HEK293T (cell line): ENCODE results near the gene ADCY2.

Source experiments
- ARNT ChIP-seq: fragments of 450-650 bp; IDR thresholded peaks from 2 replicates; pipeline ENCODE4 v1.6.1; 2017; ENCODE audit warnings: mild to moderate bottlenecking
- BHLHE40 ChIP-seq: fragments of 450-650 bp; IDR thresholded peaks from 2 replicates; pipeline ENCODE4 v1.6.1; 2016; ENCODE audit warnings: mild to moderate bottlenecking, moderate library complexity, borderline replicate concordance
- CTBP1 ChIP-seq: fragments of 450-650 bp; IDR thresholded peaks from 2 replicates; pipeline ENCODE4 v1.6.1; 2016; ENCODE audit warnings: borderline replicate concordance
- ELF4 ChIP-seq: fragments of 450-650 bp; IDR thresholded peaks from 2 replicates; pipeline ENCODE4 v1.6.1; 2017; ENCODE audit warnings: antibody characterized with exemption
- FOXA1 ChIP-seq: fragments of 450-650 bp; IDR thresholded peaks from 2 replicates; pipeline ENCODE4 v1.6.1; 2016; ENCODE audit warnings: mild to moderate bottlenecking
- FOXK2 ChIP-seq: fragments of 450-650 bp; IDR thresholded peaks from 2 replicates; pipeline ENCODE4 v1.6.1; 2016; ENCODE audit warnings: mild to moderate bottlenecking
- FOXM1 ChIP-seq: fragments of 450-650 bp; IDR thresholded peaks from 2 replicates; pipeline ENCODE4 v1.6.1; 2017; ENCODE audit warnings: mild to moderate bottlenecking, borderline replicate concordance
- HDGF ChIP-seq: fragments of 450-650 bp; IDR thresholded peaks from 2 replicates; pipeline ENCODE4 v1.6.1; 2017; ENCODE audit warnings: antibody characterized with exemption, borderline replicate concordance
- LEF1 ChIP-seq: fragments of 450-650 bp; IDR thresholded peaks from 2 replicates; pipeline ENCODE4 v1.6.1; 2017; ENCODE audit warnings: mild to moderate bottlenecking, borderline replicate concordance
- PKNOX1 ChIP-seq: fragments of 450-650 bp; IDR thresholded peaks from 2 replicates; pipeline ENCODE4 v1.6.1; 2016
- SP1 ChIP-seq: fragments of 450-650 bp; IDR thresholded peaks from 2 replicates; pipeline ENCODE4 v1.6.1; 2017
- SUZ12 ChIP-seq: fragments of 450-650 bp; IDR thresholded peaks from 2 replicates; pipeline ENCODE4 v1.6.1; 2016; ENCODE audit warnings: mild to moderate bottlenecking
- ZNF384 ChIP-seq: fragments of 450-650 bp; IDR thresholded peaks from 2 replicates; pipeline ENCODE4 v1.6.1; 2016

GRCh38 chr5:7616897-7617296, 221.0 kb downstream of the ADCY2 start:
- TF ChIP-seq HDGF (no peak), FOXK2 (no peak), SP1 (no peak), SUZ12 (no peak), CTBP1 (no peak), BHLHE40 (no peak), ELF4 (no peak), LEF1 (no peak), ZNF384 (no peak), FOXA1 (no peak), ARNT (no peak), PKNOX1 (no peak), FOXM1 (no peak)
